ENCODE data around the gene WDR43.

WDR43 gene

GRCh38 chr2:28909655-28910353, 15.3 kb downstream of the WDR43 start:
- no peak for DNase-seq (ENCODE audit: low read depth)

- DNase-seq (ENCODE audit: low read depth), result no peak
Measured at GRCh38 chr2:28915939-28916338, 21.5 kb downstream of the WDR43 start.

GRCh38 chr2:28926847-28927246, 32.4 kb downstream of the WDR43 start:
- no peak for DNase-seq (ENCODE audit: low read depth)

GRCh38 chr2:28927469-28927868, 33.0 kb downstream of the WDR43 start:
- no peak for DNase-seq (ENCODE audit: low read depth)

GRCh38 chr2:28927878-28928277, 33.4 kb downstream of the WDR43 start:
- DNase-seq (ENCODE audit: low read depth), result no peak

- DNase-seq (ENCODE audit: low read depth), result no peak
Measured at GRCh38 chr2:28929581-28929980, 35.1 kb downstream of the WDR43 start.

GRCh38 chr2:28930205-28930604, 35.7 kb downstream of the WDR43 start:
- no peak for DNase-seq (ENCODE audit: low read depth)

GRCh38 chr2:28934769-28935168, 40.3 kb downstream of the WDR43 start:
- DNase-seq (ENCODE audit: low read depth), result no peak

- DNase-seq (ENCODE audit: low read depth), result no peak
Measured at GRCh38 chr2:28941008-28941407, 46.5 kb downstream of the WDR43 start.

- DNase-seq (ENCODE audit: low read depth), result no peak
Measured at GRCh38 chr2:28944535-28945248, 50.2 kb downstream of the WDR43 start.

GRCh38 chr2:28948160-28948559, 53.7 kb downstream of the WDR43 start:
- no peak for DNase-seq (ENCODE audit: low read depth)

- no peak for DNase-seq (ENCODE audit: low read depth)
Measured at GRCh38 chr2:28949190-28949589, 54.7 kb downstream of the WDR43 start.

GRCh38 chr2:28949617-28950305, 55.3 kb downstream of the WDR43 start:
- no peak for DNase-seq (ENCODE audit: low read depth)

- DNase-seq (ENCODE audit: low read depth), result no peak
Measured at GRCh38 chr2:28950941-28951630, 56.6 kb downstream of the WDR43 start.

- no peak for DNase-seq (ENCODE audit: low read depth)
Measured at GRCh38 chr2:28951910-28952835, 57.7 kb downstream of the WDR43 start.

- DNase-seq (ENCODE audit: low read depth), result no peak
Measured at GRCh38 chr2:28952836-28953211, 58.4 kb downstream of the WDR43 start.

- no peak for DNase-seq (ENCODE audit: low read depth)
Measured at GRCh38 chr2:28955467-28955866, 61.0 kb downstream of the WDR43 start.

GRCh38 chr2:28956415-28956826, 62.0 kb downstream of the WDR43 start:
- no peak for DNase-seq (ENCODE audit: low read depth)

GRCh38 chr2:28956890-28957289, 62.4 kb downstream of the WDR43 start:
- DNase-seq (ENCODE audit: low read depth), result no peak

GRCh38 chr2:28958689-28959088, 64.2 kb downstream of the WDR43 start:
- no peak for DNase-seq (ENCODE audit: low read depth)

GRCh38 chr2:28960401-28960800, 65.9 kb downstream of the WDR43 start:
- DNase-seq (ENCODE audit: low read depth), result no peak

Data from stimulated activated CD8-positive, alpha-beta memory T cell treated with anti-CD3 and anti-CD28 coated beads, Interleukin-7, amount 100 ng/mL, for 24 hours (primary cell).